IMR-90 (cell line): ENCODE measurements around the gene TLNRD1. TPM values are rescaled to one million over a fixed set of nuclear protein-coding genes. Genes with fewer than 3 reads are reported as not detected.

ENCODE experiments used
- ATAC-seq: fragments of 200-7000 bp; cut with Tn5 transposase; 2 replicates; pipeline ENCODE4 v1.9.1; 2020; ENCODE audit warnings: low read depth, mild to moderate bottlenecking, moderate library complexity
- BruUV-seq: library from RNA; stranded (reverse); fragments of 400-500 nt; replicated peaks from 2 replicates; lab custom pipeline; 2021; lab: Mats Ljungman, UMichigan
- CTCF ChIA-PET: fragments of 300-600 bp; formaldehyde crosslinking; extraction: SDS; loops from one replicate; lab custom pipeline; 2021; ENCODE audit warnings: antibody characterized with exemption; lab: Yijun Ruan, JAX
- POLR2A ChIA-PET: fragments of 300-600 bp; sonication (Branson Sonifier 250); formaldehyde crosslinking; loops from one replicate; lab custom pipeline; 2022; ENCODE audit warnings: antibody characterized with exemption; ENCODE audit not compliant: unreplicated experiment; lab: Charles Lee
- DNase-seq: peaks from one replicate; pipeline ENCODE4 v3.0.0; 2013
- H2AFZ ChIP-seq: replicated peaks from 2 replicates; pipeline ENCODE3; 2013; ENCODE audit warnings: low read length, mild to moderate bottlenecking; ENCODE audit not compliant: poor library complexity
- H2AK5ac ChIP-seq: 2 replicates; pipeline ENCODE4 v1.6.1; 2013; ENCODE audit warnings: low read depth, low read length, inconsistent platforms
- H2AK9ac ChIP-seq: replicated peaks from 2 replicates; pipeline ENCODE3; 2013; ENCODE audit warnings: mild to moderate bottlenecking, low read depth, low read length, moderate library complexity; ENCODE audit not compliant: poor library complexity
- H2BK120ac ChIP-seq: 2 replicates; pipeline ENCODE4 v1.6.1; 2013; ENCODE audit warnings: low read depth, low read length, inconsistent platforms
- H2BK15ac ChIP-seq: 3 replicates; pipeline ENCODE4 v1.6.1; 2013; ENCODE audit warnings: low read depth, low read length, inconsistent platforms
- H2BK20ac ChIP-seq: 2 replicates; pipeline ENCODE4 v1.6.1; 2013; ENCODE audit warnings: low read depth, mild to moderate bottlenecking, inconsistent platforms, low read length, moderate library complexity
- H2BK5ac ChIP-seq: 2 replicates; pipeline ENCODE4 v1.6.1; 2013; ENCODE audit warnings: mild to moderate bottlenecking, low read depth, low read length, inconsistent platforms; ENCODE audit not compliant: poor library complexity, severe bottlenecking
- H3K14ac ChIP-seq: replicated peaks from 2 replicates; pipeline ENCODE4 v1.6.1; 2013; ENCODE audit warnings: low read depth, low read length, inconsistent platforms
- H3K18ac ChIP-seq: 2 replicates; pipeline ENCODE4 v1.6.1; 2013; ENCODE audit warnings: low read depth, low read length, control low read depth
- H3K23ac ChIP-seq: 2 replicates; pipeline ENCODE4 v1.6.1; 2013; ENCODE audit warnings: low read depth, low read length, inconsistent platforms
- H3K27ac ChIP-seq: 2 replicates; pipeline ENCODE4 v1.5.1; 2013; ENCODE audit warnings: mild to moderate bottlenecking, control low read depth, low read length; ENCODE audit not compliant: insufficient read depth
- H3K27me3 ChIP-seq: 2 replicates; pipeline ENCODE4 v1.6.1; 2013; ENCODE audit warnings: low read length; ENCODE audit not compliant: control insufficient read depth, insufficient read depth
- H3K36me3 ChIP-seq: 2 replicates; pipeline ENCODE4 v1.6.1; 2013; ENCODE audit warnings: low read length, mixed read lengths; ENCODE audit not compliant: control insufficient read depth, insufficient read depth
- H3K4ac ChIP-seq: 2 replicates; pipeline ENCODE4 v1.6.1; 2013; ENCODE audit warnings: low read depth, low read length, inconsistent platforms
- H3K4me1 ChIP-seq: 2 replicates; pipeline ENCODE4 v1.6.1; 2013; ENCODE audit warnings: low read length, mixed read lengths; ENCODE audit not compliant: control insufficient read depth, insufficient read depth
- H3K4me2 ChIP-seq: 2 replicates; pipeline ENCODE4 v1.6.1; 2013; ENCODE audit warnings: low read depth, mild to moderate bottlenecking, control low read depth, low read length, moderate library complexity
- H3K4me3 ChIP-seq: 2 replicates; pipeline ENCODE4 v1.5.1; 2013; ENCODE audit warnings: low read depth, mild to moderate bottlenecking, control low read depth, low read length, moderate library complexity; ENCODE audit not compliant: insufficient read depth
- H3K56ac ChIP-seq: 2 replicates; pipeline ENCODE4 v1.6.1; 2013; ENCODE audit warnings: low read length, inconsistent platforms; ENCODE audit not compliant: insufficient read depth; ENCODE audit errors: extremely low read depth
- H3K79me1 ChIP-seq, 2 experiments: 2 replicates each; pipeline ENCODE4 v1.6.1; 2013; ENCODE audit warnings: low read length in 2 of 2, inconsistent platforms in 1 of 2, low read depth in 1 of 2
- H3K9ac ChIP-seq: 2 replicates; pipeline ENCODE4 v1.6.1; 2013; ENCODE audit warnings: low read depth, low read length, control low read depth
- H3K9me1 ChIP-seq: 2 replicates; pipeline ENCODE4 v1.6.1; 2013; ENCODE audit warnings: low read length, inconsistent platforms; ENCODE audit not compliant: insufficient read depth
- H3K9me3 ChIP-seq: 2 replicates; pipeline ENCODE4 v1.6.1; 2013; ENCODE audit warnings: low read length; ENCODE audit not compliant: control insufficient read depth, insufficient read depth
- H4K20me1 ChIP-seq: 2 replicates; pipeline ENCODE4 v1.6.1; 2013; ENCODE audit warnings: low read length, inconsistent platforms; ENCODE audit not compliant: insufficient read depth
- H4K5ac ChIP-seq: 2 replicates; pipeline ENCODE4 v1.6.1; 2013; ENCODE audit warnings: mild to moderate bottlenecking, low read depth, low read length, control low read depth
- H4K8ac ChIP-seq, 2 experiments: 2 replicates each; pipeline ENCODE4 v1.6.1; 2013; ENCODE audit warnings: low read depth in 2 of 2, low read length in 2 of 2, control low read depth in 1 of 2, inconsistent platforms in 1 of 2
- H4K91ac ChIP-seq: 2 replicates; pipeline ENCODE4 v1.6.1; 2013; ENCODE audit warnings: low read depth, low read length, inconsistent platforms; ENCODE audit not compliant: insufficient read depth
- MXI1 ChIP-seq: IDR thresholded peaks from 2 replicates; pipeline ENCODE4 v1.6.1; 2012; ENCODE audit warnings: low read depth, mild to moderate bottlenecking, low read length, moderate library complexity, borderline replicate concordance
- WGBS, 2 experiments: methylation state at CpG; one replicate each; pipeline versions ENCODE4 v1.1.5 to v1.1.7; 2013; ENCODE audit warnings: missing lambda C conversion rate in 2 of 2; ENCODE audit not compliant: insufficient read length in 1 of 2; ENCODE audit errors: extremely low coverage in 2 of 2; 5-methylcytosine and 5-hydroxymethylcytosine counted together
- dilution Hi-C: fragments of 300-500 bp; cut with HindIII; formaldehyde crosslinking; loops from one replicate; pipeline ENCODE4 v1.14.3; 2018; ENCODE audit warnings: low sequenced_read_pairs; ENCODE audit not compliant: unreplicated experiment
- in situ Hi-C: fragments of 300-500 bp; cut with MboI; formaldehyde crosslinking; loops from 3 replicates; pipeline ENCODE4 v1.14.3; 2019; ENCODE audit warnings: low sequenced_read_pairs, inconsistent platforms, mixed read lengths
- intact Hi-C: fragments of 100-400 bp; cut with micrococcal nuclease; formaldehyde crosslinking; loops from 2 replicates; pipeline ENCODE4 v1.10.0; 2022
- polyA plus RNA-seq, 3 experiments: library from polyadenylated mRNA; depleted of rRNA; stranded (reverse); fragments of >200 nt; gene quantifications; 2 replicates each; pipeline ENCODE4 v1.2.3, GENCODE V29; 2012; ENCODE audit warnings: low replicate concordance in 1 of 3
- total RNA-seq: library from RNA; depleted of rRNA; stranded (reverse); fragments of >200 nt; gene quantifications from 2 replicates; pipeline ENCODE4 v1.2.3, GENCODE V29; 2012

Gene TLNRD1
- total and polyA plus RNA-seq, 2 of the 4 experiments (the other 2 are of a cell fraction) = 2.2 to 6.8 TPM

DNA sequence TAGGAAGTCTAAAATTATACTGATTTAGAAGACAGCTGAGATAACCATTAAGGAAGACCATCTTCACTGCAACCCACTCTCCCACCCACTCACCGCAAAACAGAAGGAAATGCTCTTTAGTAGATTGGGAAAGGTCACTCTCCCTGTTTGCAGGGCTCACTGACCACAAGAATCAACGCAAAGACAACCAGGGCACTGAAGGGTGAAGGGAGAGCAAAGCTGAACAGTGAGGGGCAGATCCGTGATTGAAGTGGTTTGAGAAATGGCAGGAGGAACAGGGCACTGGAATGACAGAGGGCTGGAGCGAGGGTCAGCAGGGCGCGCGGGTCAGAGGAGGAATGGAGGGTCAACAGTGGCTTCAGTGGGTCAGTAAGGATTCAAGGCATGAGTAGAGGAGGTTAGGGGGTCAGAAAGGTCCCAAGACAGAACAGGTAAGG, 11.6 kb upstream of the TLNRD1 start:
- intact Hi-C loops = no loop called here

More for the DNA sequence above, 11.6 kb upstream of the TLNRD1 start:
- H3K4me1 ChIP-seq = peaks cover 6% of the 10 kb centered on the region
- H3K27ac ChIP-seq = peak overlapping the region; percentile 80
- peak overlapping the region; percentile 95 for H2AFZ ChIP-seq
- peak overlapping the region; percentile 73 to 87 for H4K8ac ChIP-seq
- H4K91ac ChIP-seq = peak overlapping the region; percentile 67
- POLR2A ChIA-PET = no interaction called here
- ATAC-seq (peak; percentile 5), DNase-seq (no peak)
- dilution Hi-C loops (no loop called here), in situ Hi-C loops (no loop called here)
- H3K4me2 ChIP-seq = peak overlapping the region; percentile 99
- H3K4me3 ChIP-seq = peak overlapping the region; percentile 73
- no peak overlapping the region for H2BK15ac ChIP-seq
- no peaks in the 10 kb centered on the region for H3K9me3 ChIP-seq
- peak overlapping the region; percentile 90 for H2AK9ac ChIP-seq
- H2AK5ac ChIP-seq = peak overlapping the region; percentile 73; the same call in 1 of the 2 replicates
- 0% methylated on average over 3 of the region's 7 CpGs; no CpG with 5 or more reads in 1 of the 2 experiments for WGBS, 2 experiments
- no peak for TF ChIP-seq MXI1
- peaks cover 23% of the 10 kb centered on the region for H3K9me1 ChIP-seq
- H3K18ac ChIP-seq = peak overlapping the region; percentile 37; the same call in 1 of the 2 replicates
- H3K14ac ChIP-seq = peak overlapping the region; percentile 84
- H3K9ac ChIP-seq = peak overlapping the region; percentile 93
- H3K23ac ChIP-seq = peak overlapping the region; percentile 77
- H4K20me1 ChIP-seq = peaks cover 22% of the 10 kb centered on the region; the same call in 1 of the 2 replicates
- 0 out of 2 replicates have a peak overlapping the region, but pooled peaks have one; percentile 52 for H2BK120ac ChIP-seq
- CTCF ChIA-PET = no interaction called here
- BruUV-seq = TSS peak; percentile 38
- peak overlapping the region; percentile 71 for H2BK5ac ChIP-seq
- H3K4ac ChIP-seq = peak overlapping the region; percentile 91
- H3K27me3 ChIP-seq = no peaks in the 10 kb centered on the region
- no peaks in the 10 kb centered on the region for H3K36me3 ChIP-seq
- H3K56ac ChIP-seq = peak overlapping the region; percentile 70; the same call in 1 of the 2 replicates
- H4K5ac ChIP-seq = peak overlapping the region; percentile 68
- H3K79me1 ChIP-seq = peaks cover 9 to 53% of the 10 kb centered on the region in 2 experiments
- H2BK20ac ChIP-seq = no peak overlapping the region
